Tibial nerve (tissue), 4 donors: Measurements from ENCODE around the gene FAM162B. TPM values are rescaled to one million over a fixed set of nuclear protein-coding genes. Genes with fewer than 3 reads are reported as not detected.
"Not testable (repeated sequence)": the region's sequence is repeated elsewhere in the genome, so short reads cannot be mapped to it uniquely, and the experiment has no call there.

Experiments used
- DNase-seq, 2 donors: peaks; one replicate each; pipeline ENCODE4 v3.0.0-alpha.2; 2019; ENCODE audit warnings: low spot score in 2 of 2
- H3K27ac ChIP-seq, 4 donors: fragments of 200-600 bp; sonication (generic) in 3 of 4; one replicate each; pipeline ENCODE4 v1.5.1; 2017 to 2019; ENCODE audit warnings: mild to moderate bottlenecking in 1 of 4
- H3K27me3 ChIP-seq, 2 donors: fragments of 200-600 bp; sonication (generic) in 1 of 2; one replicate each; pipeline versions ENCODE4 v1.5.1 to v1.6.0; 2017 to 2019
- H3K36me3 ChIP-seq, 3 donors: fragments of 200-600 bp; sonication (generic); one replicate each; pipeline ENCODE4 v1.5.1; 2018 to 2019
- H3K4me1 ChIP-seq, 4 donors: fragments of 200-600 bp; sonication (generic) in 3 of 4; one replicate each; pipeline ENCODE4 v1.5.1; 2017 to 2019
- H3K4me3 ChIP-seq, 4 donors: fragments of 200-600 bp; sonication (generic) in 3 of 4; one replicate each; pipeline ENCODE4 v1.5.1; 2017 to 2019; ENCODE audit warnings: mild to moderate bottlenecking in 1 of 4, moderate library complexity in 1 of 4
- H3K9me3 ChIP-seq, 4 donors: fragments of 200-600 bp; sonication (generic) in 3 of 4; one replicate each; pipeline ENCODE4 v1.5.1; 2017 to 2019
- EP300 ChIP-seq, 2 donors: sonication (generic); formaldehyde crosslinking; IDR thresholded peaks; one replicate each; pipeline ENCODE4 v1.6.1; 2017; ENCODE audit warnings: antibody characterized with exemption in 2 of 2, mild to moderate bottlenecking in 1 of 2
- POLR2A ChIP-seq, 2 donors: fragments of 450-650 bp; IDR thresholded peaks; one replicate each; pipeline ENCODE4 v1.6.1; 2017; ENCODE audit warnings: antibody characterized with exemption in 2 of 2, mild to moderate bottlenecking in 2 of 2, moderate library complexity in 2 of 2
- WGBS, 2 donors: methylation state at CpG; one replicate each; pipeline ENCODE4 v1.1.5; 2018; 5-methylcytosine and 5-hydroxymethylcytosine counted together
- total RNA-seq, 4 donors: library from RNA; depleted of rRNA; stranded (reverse); fragments of >200 nt; gene quantifications; one replicate each; pipeline ENCODE4 v1.1.0, GENCODE V29; 2016
- TF ChIP-seq, protein P1 (sequence below), 5 experiments: fragments of 200-600 bp in 3 of 5; fragments of 450-650 bp in 2 of 5; sonication (generic) in 3 of 5; IDR thresholded peaks; one replicate each; pipeline ENCODE4 v1.5.1; 2016 to 2019; ENCODE audit warnings: antibody characterized with exemption in 5 of 5, mild to moderate bottlenecking in 3 of 5, moderate library complexity in 2 of 5

The FAM162B gene
- total RNA-seq, 4 donors from 2014 or later: 6.7 to 26.7 (median 14.3) TPM

DNA sequence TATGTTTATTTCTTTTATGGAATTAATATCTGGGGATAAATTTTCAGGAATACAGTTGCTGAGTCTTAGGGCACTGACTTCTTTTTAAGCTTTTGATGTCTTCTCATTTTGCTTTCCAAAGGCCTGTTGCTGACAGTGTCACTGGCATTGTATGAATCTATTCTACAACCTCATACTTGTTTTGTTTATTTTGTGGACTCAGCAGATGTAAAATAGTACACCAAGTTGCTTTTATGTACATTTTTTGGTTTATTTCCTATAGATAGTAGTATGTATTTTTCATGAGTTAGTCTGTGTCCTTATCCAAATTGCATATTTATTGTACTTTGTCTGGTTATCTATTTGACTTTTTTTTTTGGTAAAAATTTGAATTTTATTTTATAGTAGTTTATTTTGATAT, 35.0 kb downstream of the FAM162B start:
- TF ChIP-seq EP300 (IDR thresholded peaks at IDR 0.05) (no peak), POLR2A (IDR thresholded peaks at IDR 0.05) (no peak)
- TF ChIP-seq, protein P1, sequence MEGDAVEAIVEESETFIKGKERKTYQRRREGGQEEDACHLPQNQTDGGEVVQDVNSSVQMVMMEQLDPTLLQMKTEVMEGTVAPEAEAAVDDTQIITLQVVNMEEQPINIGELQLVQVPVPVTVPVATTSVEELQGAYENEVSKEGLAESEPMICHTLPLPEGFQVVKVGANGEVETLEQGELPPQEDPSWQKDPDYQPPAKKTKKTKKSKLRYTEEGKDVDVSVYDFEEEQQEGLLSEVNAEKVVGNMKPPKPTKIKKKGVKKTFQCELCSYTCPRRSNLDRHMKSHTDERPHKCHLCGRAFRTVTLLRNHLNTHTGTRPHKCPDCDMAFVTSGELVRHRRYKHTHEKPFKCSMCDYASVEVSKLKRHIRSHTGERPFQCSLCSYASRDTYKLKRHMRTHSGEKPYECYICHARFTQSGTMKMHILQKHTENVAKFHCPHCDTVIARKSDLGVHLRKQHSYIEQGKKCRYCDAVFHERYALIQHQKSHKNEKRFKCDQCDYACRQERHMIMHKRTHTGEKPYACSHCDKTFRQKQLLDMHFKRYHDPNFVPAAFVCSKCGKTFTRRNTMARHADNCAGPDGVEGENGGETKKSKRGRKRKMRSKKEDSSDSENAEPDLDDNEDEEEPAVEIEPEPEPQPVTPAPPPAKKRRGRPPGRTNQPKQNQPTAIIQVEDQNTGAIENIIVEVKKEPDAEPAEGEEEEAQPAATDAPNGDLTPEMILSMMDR (IDR thresholded peaks at IDR 0.05): no peak
- no peak overlapping the region for H3K27ac ChIP-seq
- peaks cover 0 to 93% (median 0%) of the 10 kb centered on the region in 3 donors for H3K36me3 ChIP-seq
- peaks cover 0 to 2% (median 0%) of the 10 kb centered on the region in 4 donors for H3K9me3 ChIP-seq
- no peaks in the 10 kb centered on the region for H3K4me1 ChIP-seq
- no peaks in the 10 kb centered on the region for H3K27me3 ChIP-seq
- DNase-seq: no peak
- H3K4me3 ChIP-seq: no peak overlapping the region

DNA sequence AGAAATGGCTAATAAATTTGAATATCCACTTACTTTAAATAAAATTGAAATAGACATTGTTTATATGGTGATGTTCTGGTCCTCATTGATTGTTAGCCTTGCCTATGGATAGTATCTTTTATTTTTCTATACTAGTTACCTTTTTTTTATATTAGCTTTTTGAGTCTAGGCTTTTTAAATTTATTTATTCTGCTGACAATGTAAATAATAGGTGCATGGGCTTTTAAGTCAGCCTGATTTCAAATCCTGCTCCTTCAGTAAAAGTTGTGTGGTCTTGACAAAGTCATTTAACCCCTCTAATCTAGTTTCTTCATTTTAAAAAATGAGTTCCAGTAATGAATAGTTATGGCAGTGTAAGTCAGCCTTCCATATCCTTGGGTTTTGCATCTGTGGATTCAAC, 38.6 kb downstream of the FAM162B start:
- no peaks in the 10 kb centered on the region for H3K4me1 ChIP-seq
- H3K27ac ChIP-seq: no peak overlapping the region
- DNase-seq: no peak
- peaks cover 0 to 95% (median 0%) of the 10 kb centered on the region in 3 donors for H3K36me3 ChIP-seq
- no peak overlapping the region for H3K4me3 ChIP-seq
- TF ChIP-seq, protein P1 (IDR thresholded peaks at IDR 0.05): no peak
- TF ChIP-seq EP300 (IDR thresholded peaks at IDR 0.05) (no peak), POLR2A (IDR thresholded peaks at IDR 0.05) (no peak)
- H3K9me3 ChIP-seq: peaks cover 0 to 2% (median 0%) of the 10 kb centered on the region in 4 donors
- no peaks in the 10 kb centered on the region for H3K27me3 ChIP-seq

DNA sequence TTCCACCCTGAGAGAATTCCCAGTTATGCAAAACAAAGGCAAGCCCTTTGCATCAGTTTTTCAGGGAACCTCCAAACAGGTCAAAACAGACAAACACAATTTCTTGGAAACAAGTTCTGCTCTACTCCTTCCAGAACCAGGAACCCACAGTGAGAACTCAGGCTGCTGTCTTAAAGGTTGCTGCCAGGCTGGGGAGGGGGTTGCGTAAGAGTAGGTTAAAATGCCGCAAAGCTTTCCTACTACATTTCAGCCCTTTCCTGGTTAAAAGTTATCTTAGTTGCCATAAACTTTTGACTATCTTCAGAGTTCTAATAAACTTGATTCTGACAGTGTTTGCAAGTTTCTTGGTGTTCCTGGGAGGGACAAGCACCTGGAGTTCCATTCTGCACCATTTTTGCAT, 50.8 kb downstream of the FAM162B start:
- TF ChIP-seq, protein P1 (IDR thresholded peaks at IDR 0.05): no peak
- no peak for TF ChIP-seq EP300 (IDR thresholded peaks at IDR 0.05)
- TF ChIP-seq POLR2A (IDR thresholded peaks at IDR 0.05): no peak
- no peak for DNase-seq
- H3K4me3 ChIP-seq: no peak overlapping the region
- peaks cover 4 to 87% (median 5%) of the 10 kb centered on the region in 3 donors for H3K36me3 ChIP-seq
- WGBS, 2 donors: 96 to 100% methylated on average over 2 of the region's 2 CpGs
- no peaks in the 10 kb centered on the region for H3K4me1 ChIP-seq
- peaks cover 0 to 16% (median 4%) of the 10 kb centered on the region in 4 donors for H3K9me3 ChIP-seq
- no peaks in the 10 kb centered on the region for H3K27me3 ChIP-seq
- H3K27ac ChIP-seq: no peak overlapping the region

DNA sequence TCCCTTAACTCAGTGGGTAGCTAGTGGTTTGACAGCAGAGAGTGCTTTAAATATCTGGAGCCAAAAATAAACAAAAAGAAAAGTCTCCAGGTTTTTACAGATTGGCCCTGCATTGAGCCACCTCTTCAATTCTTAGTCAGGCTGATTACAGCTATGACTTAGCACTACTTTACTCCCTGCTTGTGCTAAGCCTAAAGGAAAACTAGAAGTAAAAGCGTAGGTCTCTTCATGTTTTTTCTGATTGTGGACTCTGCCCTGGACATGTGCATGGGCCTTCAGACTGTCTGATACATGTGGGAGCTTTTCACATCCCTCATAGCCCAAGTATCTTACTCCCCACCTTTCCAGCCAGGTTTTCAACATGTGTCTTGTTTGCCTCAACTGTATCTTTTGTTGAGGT, 51.2 kb downstream of the FAM162B start:
- no peaks in the 10 kb centered on the region for H3K27me3 ChIP-seq
- no peak for DNase-seq
- no peak overlapping the region for H3K4me3 ChIP-seq
- WGBS, 2 donors: 92 to 100% methylated on average over 1 of the region's 1 CpG
- H3K36me3 ChIP-seq: peaks cover 4 to 87% (median 5%) of the 10 kb centered on the region in 3 donors
- H3K4me1 ChIP-seq: no peaks in the 10 kb centered on the region
- H3K27ac ChIP-seq: no peak overlapping the region
- H3K9me3 ChIP-seq: peaks cover 0 to 16% (median 4%) of the 10 kb centered on the region in 4 donors
- TF ChIP-seq EP300 (IDR thresholded peaks at IDR 0.05) (no peak), POLR2A (IDR thresholded peaks at IDR 0.05) (no peak)
- TF ChIP-seq, protein P1 (IDR thresholded peaks at IDR 0.05): no peak

DNA sequence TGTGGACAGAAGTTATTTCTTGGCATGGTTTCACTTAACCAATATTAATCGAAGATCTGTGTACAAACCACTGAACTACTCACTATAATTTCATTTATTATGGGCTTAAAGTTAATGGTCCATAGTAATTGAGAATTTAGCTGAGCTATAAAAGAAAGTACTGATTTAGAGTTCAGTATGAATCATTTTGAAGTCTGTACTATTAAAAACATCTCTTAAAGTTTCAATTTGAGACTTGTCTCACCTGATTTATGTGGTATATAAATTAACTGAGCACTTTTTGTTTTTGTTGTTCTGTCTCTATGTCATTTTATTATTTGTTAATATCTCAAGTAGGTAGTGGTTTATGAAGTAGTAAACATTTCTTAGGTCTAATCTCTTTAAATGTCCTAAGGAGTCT, 59.6 kb downstream of the FAM162B start:
- Histone ChIP-seq H3K27me3 (no peaks in the 10 kb centered on the region), H3K9me3 (no peaks in the 10 kb centered on the region), H3K4me3 (no peak overlapping the region), H3K36me3 (peaks cover 0 to 75% (median 0%) of the 10 kb centered on the region in 3 donors), H3K27ac (no peak overlapping the region), H3K4me1 (no peaks in the 10 kb centered on the region)
- no peak for TF ChIP-seq POLR2A (IDR thresholded peaks at IDR 0.05)
- TF ChIP-seq, protein P1 (IDR thresholded peaks at IDR 0.05): no peak
- TF ChIP-seq EP300 (IDR thresholded peaks at IDR 0.05): no peak
- 87 to 98% methylated on average over 1 of the region's 1 CpG for WGBS, 2 donors
- no peak for DNase-seq

DNA sequence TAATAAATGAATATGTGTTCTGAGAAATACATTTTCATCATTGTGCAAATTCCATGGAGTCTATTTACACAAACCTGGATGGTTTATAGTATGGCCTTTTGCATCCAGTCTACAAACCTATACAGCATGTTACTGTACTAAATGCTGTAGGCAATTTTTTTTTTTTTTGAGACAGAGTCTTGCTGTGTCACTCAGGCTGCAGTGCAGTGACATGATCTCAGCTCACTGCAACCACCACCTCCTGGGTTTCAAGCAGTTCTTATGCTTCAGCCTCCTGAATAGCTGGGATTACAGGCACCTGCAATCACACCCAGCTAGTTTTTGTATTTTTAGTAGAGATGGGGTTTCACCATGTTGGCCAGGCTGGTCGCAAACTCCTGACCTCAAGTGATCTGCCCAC, 61.6 kb downstream of the FAM162B start:
- H3K36me3 ChIP-seq: peaks cover 0 to 81% (median 0%) of the 10 kb centered on the region in 3 donors
- 95 to 100% methylated on average over 1 of the region's 1 CpG for WGBS, 2 donors
- not testable (repeated sequence) for H3K4me1 ChIP-seq

More for the DNA sequence above, 61.6 kb downstream of the FAM162B start:
- H3K27ac ChIP-seq, DNase-seq, H3K9me3 ChIP-seq, H3K27me3 ChIP-seq, H3K4me3 ChIP-seq: not testable (repeated sequence)
